H1 (cell line): ENCODE results near the gene MAP3K14. TPM values are rescaled to one million over a fixed set of nuclear protein-coding genes. Genes with fewer than 3 reads are reported as not detected.

ENCODE experiments used
- CBX5 ChIP-seq: fragments of 300-800, 300-1000 bp; sonication (generic); IDR thresholded peaks from 2 replicates; pipeline ENCODE4 v1.7.1; 2016; ENCODE audit warnings: antibody characterized with exemption, low read length, low read depth
- POLR2AphosphoS5 ChIP-seq: IDR thresholded peaks from 2 replicates; pipeline ENCODE4 v1.6.1; 2011; ENCODE audit warnings: low read depth, low read length
- RAD21 ChIP-seq, 2 experiments: IDR thresholded peaks in 1 of 2; conservative IDR thresholded peaks in 1 of 2; 2 replicates each; pipeline ENCODE4 v1.6.1; 2011; ENCODE audit warnings: low read depth in 2 of 2, low read length in 2 of 2, improper control_type of control experiment in 1 of 2, inconsistent platforms in 1 of 2, mild to moderate bottlenecking in 1 of 2, moderate library complexity in 1 of 2
- RBBP5 ChIP-seq: IDR thresholded peaks from 2 replicates; pipeline ENCODE4 v1.7.1; 2012; ENCODE audit warnings: low read depth, mild to moderate bottlenecking, inconsistent platforms, low read length, moderate library complexity, borderline replicate concordance
- polyA plus RNA-seq, 7 experiments: library from polyadenylated mRNA; depleted of rRNA in 3 of 7; stranded (reverse) in 5 of 7; unstranded in 2 of 7; fragments of >200 nt in 5 of 7; fragments of 200-250 nt in 2 of 7; gene quantifications; 1 replicate in 5 of 7; 2 replicates in 1 of 7; 4 replicates in 1 of 7; pipeline versions ENCODE4 v1.2.1 to v1.2.3, GENCODE V29; 2011 to 2013; ENCODE audit warnings: missing spikeins in 2 of 7, mixed read lengths in 2 of 7
- total RNA-seq: library from RNA; stranded (reverse); fragmentation: NEBNext Ultra II Directional; extraction: Animal tissue kit (Norgen Biotek cat#: 25700); gene quantifications from 2 replicates; pipeline ENCODE4 v1.2.1, GENCODE V29; 2021

MAP3K14 gene
- total and polyA plus RNA-seq, 2 of the 8 experiments (the other 6 are each of a cell fraction or from before 2014, with no cell fraction given) = 5.2 to 6.1 TPM

DNA sequence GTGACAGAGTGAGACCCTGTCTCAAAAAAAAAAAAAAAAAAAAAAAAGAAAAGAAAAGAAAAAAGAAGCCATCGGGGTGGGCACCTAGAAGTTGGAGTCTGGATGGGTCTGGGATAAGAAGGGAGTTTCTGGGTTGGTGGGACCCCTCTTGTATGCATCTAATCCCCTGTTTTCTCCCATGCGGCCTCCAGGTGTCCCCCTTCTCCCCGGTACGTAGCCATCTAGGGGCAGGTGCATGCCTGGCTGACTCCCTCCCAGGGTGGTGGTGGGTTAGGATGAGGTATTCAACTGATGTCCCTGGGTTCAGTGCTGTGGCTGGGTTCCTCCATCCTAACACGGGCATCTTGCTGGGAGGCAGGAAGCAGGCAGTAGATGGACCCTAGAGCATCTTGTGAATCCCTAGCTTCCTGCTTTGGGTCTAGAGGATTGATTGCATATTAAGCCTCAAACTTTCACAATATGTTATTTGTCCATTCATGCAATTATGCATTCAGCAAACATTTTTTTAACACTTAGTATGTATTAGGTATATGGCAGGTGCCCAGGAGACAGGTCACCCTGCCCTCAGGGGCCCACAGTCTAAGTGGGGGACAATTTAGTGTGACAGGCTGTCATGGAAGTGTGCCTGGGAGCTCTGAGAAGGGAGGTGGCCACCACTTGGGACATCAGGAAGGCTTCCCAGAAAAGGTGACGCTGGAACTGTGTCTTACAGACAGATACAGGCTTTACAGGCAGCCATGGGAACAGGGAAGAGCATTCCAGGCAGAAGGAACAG is 82.0 kb downstream of the MAP3K14 start (continued):
- TF ChIP-seq CBX5 (no peak), RAD21 (IDR thresholded peaks at IDR 0.05 in 1 of 2, conservative IDR thresholded peaks at IDR 0.05 in 1 of 2; ENCODE audit: low read depth in 2 of 2, low read length in 2 of 2) (peak; percentile 62 to 68), POLR2AphosphoS5 (no peak), RBBP5 (no peak)
